SK-N-SH treated with all-trans-retinoic acid at 6 μM for 48 hours (cell line): ENCODE data around the gene EPS8L2.

Source experiments
- ARNTL ChIP-seq: fragments of 450-650 bp; formaldehyde crosslinking; IDR thresholded peaks from 2 replicates; pipeline ENCODE4 v1.5.0; 2020; ENCODE audit warnings: low read depth, mild to moderate bottlenecking, moderate library complexity, borderline replicate concordance
- BACH2 ChIP-seq: fragments of 250-450 bp; sonication (Bioruptor Pico); IDR thresholded peaks from 2 replicates; pipeline ENCODE4 v1.9.0; 2021; ENCODE audit warnings: mild to moderate bottlenecking, borderline replicate concordance
- CREB5 ChIP-seq: fragments of 250-450 bp; sonication (Bioruptor Pico); IDR thresholded peaks from 2 replicates; pipeline ENCODE4 v1.5.1; 2020; ENCODE audit warnings: low read depth, mild to moderate bottlenecking, moderate library complexity
- CSDC2 ChIP-seq: fragments of 250-450 bp; sonication (Bioruptor Pico); IDR thresholded peaks from 2 replicates; pipeline ENCODE4 v1.5.0; 2020; ENCODE audit warnings: mild to moderate bottlenecking, moderate library complexity
- ESRRG ChIP-seq: fragments of 250-450 bp; sonication (Bioruptor Pico); IDR thresholded peaks from 2 replicates; pipeline ENCODE4 v1.6.1; 2021; ENCODE audit warnings: mild to moderate bottlenecking
- PATZ1 ChIP-seq: fragments of 250-450 bp; sonication (Bioruptor Pico); IDR thresholded peaks from 2 replicates; pipeline ENCODE4 v1.8.0; 2020; ENCODE audit warnings: mild to moderate bottlenecking, moderate library complexity, borderline replicate concordance
- RARB ChIP-seq: fragments of 250-450 bp; sonication (Bioruptor Pico); IDR thresholded peaks from 2 replicates; pipeline ENCODE4 v1.8.0; 2021; ENCODE audit warnings: mild to moderate bottlenecking, moderate library complexity
- ZC3H10 ChIP-seq: fragments of 250-450 bp; sonication (Bioruptor Pico); IDR thresholded peaks from 2 replicates; pipeline ENCODE4 v1.5.1; 2021; ENCODE audit warnings: mild to moderate bottlenecking, moderate library complexity
- ZNF565 ChIP-seq: fragments of 450-650 bp; formaldehyde crosslinking; conservative IDR thresholded peaks from 2 replicates; pipeline ENCODE4 v1.5.0; 2020; ENCODE audit warnings: low read depth, mild to moderate bottlenecking, moderate library complexity
- ZNF70 ChIP-seq: fragments of 450-650 bp; formaldehyde crosslinking; IDR thresholded peaks from 2 replicates; pipeline ENCODE4 v1.5.0; 2020; ENCODE audit warnings: mild to moderate bottlenecking, moderate library complexity

- no peak for TF ChIP-seq CREB5 (CRISPR knock-in tag)
- no peak for TF ChIP-seq ZNF565 (CRISPR knock-in tag)
- TF ChIP-seq CSDC2 (CRISPR knock-in tag): no peak
- TF ChIP-seq ZC3H10 (CRISPR knock-in tag): no peak
- TF ChIP-seq ZNF70: no peak
- no peak for TF ChIP-seq BACH2 (CRISPR knock-in tag)
- TF ChIP-seq PATZ1: no peak
- no peak for TF ChIP-seq RARB
- no peak for TF ChIP-seq ESRRG
- TF ChIP-seq ARNTL (CRISPR knock-in tag): no peak
Observed at GRCh38 chr11:725624-726202, 19.7 kb downstream of the EPS8L2 start.
